ENCODE data around the gene HMGN1.

The HMGN1 gene

DNA sequence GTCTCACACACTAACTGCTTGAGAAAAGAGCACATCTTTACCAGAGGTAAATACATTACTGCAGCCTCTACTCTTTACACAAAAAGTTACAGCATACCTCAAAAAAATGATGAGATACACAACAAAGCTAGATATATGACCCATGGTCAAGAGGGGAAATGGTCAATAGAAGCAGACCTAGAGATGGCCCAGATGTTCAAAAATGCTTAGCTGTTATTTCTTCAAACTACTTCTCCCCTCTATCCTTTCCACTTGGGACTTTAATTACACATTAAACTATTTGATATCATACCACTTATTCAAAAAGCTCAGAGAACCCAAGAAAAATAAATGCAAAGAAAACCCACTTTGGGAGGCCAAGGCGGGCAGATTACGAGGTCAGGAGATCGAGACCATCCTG lies 48.3 kb downstream of the HMGN1 start:
- H3K4me3 ChIP-seq (replicated peaks; ENCODE audit: low read depth, low read length), result no peak overlapping the region
- TF ChIP-seq, protein P1, sequence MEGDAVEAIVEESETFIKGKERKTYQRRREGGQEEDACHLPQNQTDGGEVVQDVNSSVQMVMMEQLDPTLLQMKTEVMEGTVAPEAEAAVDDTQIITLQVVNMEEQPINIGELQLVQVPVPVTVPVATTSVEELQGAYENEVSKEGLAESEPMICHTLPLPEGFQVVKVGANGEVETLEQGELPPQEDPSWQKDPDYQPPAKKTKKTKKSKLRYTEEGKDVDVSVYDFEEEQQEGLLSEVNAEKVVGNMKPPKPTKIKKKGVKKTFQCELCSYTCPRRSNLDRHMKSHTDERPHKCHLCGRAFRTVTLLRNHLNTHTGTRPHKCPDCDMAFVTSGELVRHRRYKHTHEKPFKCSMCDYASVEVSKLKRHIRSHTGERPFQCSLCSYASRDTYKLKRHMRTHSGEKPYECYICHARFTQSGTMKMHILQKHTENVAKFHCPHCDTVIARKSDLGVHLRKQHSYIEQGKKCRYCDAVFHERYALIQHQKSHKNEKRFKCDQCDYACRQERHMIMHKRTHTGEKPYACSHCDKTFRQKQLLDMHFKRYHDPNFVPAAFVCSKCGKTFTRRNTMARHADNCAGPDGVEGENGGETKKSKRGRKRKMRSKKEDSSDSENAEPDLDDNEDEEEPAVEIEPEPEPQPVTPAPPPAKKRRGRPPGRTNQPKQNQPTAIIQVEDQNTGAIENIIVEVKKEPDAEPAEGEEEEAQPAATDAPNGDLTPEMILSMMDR (IDR thresholded peaks at IDR 0.05; ENCODE audit: low read length, missing control alignments), result no peak
- DNase-seq (ENCODE audit: low read depth), result no peak

DNA sequence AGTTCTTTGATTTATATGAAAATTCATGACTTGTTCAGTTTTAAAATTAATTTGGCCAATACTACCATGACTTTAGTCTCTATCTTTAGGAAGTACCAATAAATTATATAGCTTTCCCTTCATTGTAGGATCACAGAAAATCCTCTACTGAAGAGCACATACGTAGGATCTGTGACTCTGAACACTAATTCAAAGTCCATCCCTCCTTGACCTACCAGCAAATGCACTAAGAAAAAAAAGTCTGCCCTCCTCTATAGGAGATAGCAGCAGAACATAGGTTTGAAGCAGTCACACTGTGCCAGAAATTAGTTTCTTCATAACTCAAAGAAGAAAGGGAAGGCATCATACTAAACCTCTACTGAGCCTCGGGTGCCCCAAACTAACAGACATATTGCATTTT lies 52.0 kb downstream of the HMGN1 start:
- H3K4me3 ChIP-seq (replicated peaks; ENCODE audit: low read depth, low read length), result no peak overlapping the region
- no peak for DNase-seq (ENCODE audit: low read depth)
- TF ChIP-seq, protein P1 (IDR thresholded peaks at IDR 0.05; ENCODE audit: low read length, missing control alignments), result no peak
